GM18517 (cell line): ENCODE data around the gene ZNF628.

Experiments
- ATAC-seq: cut with Tn5 transposase; IDR thresholded peaks from one replicate; pipeline ENCODE4 v1.9.1; 2021; ENCODE audit warnings: mild to moderate bottlenecking, moderate library complexity; ENCODE audit not compliant: unreplicated experiment

Gene ZNF628

GRCh38 chr19:55527197-55528029 lies 51.0 kb downstream of the ZNF628 start:
- no peak for ATAC-seq

GRCh38 chr19:55528030-55528803 lies 51.8 kb downstream of the ZNF628 start:
- ATAC-seq = no peak

GRCh38 chr19:55529636-55530234 lies 53.3 kb downstream of the ZNF628 start:
- no peak for ATAC-seq

- no peak for ATAC-seq
Observed at GRCh38 chr19:55530996-55531395, 54.6 kb downstream of the ZNF628 start.
